HEK293T (cell line): ENCODE results near the gene TMBIM1.

Experiments used
- CTCF ChIA-PET: fragments of 350-600 bp; formaldehyde crosslinking; extraction: SDS; loops from one replicate; lab custom pipeline; 2021; ENCODE audit warnings: antibody characterized with exemption, inconsistent platforms; lab: Yijun Ruan, JAX
- POLR2A ChIA-PET: fragments of 350-600 bp; formaldehyde crosslinking; extraction: SDS; loops from one replicate; lab custom pipeline; 2020; ENCODE audit warnings: antibody characterized with exemption, inconsistent platforms; lab: Yijun Ruan, JAX
- DNase-seq: peaks from one replicate; pipeline ENCODE4 v3.0.0; 2012; ENCODE audit warnings: mixed read lengths; ENCODE audit errors: extremely low spot score
- ARNT ChIP-seq: fragments of 450-650 bp; IDR thresholded peaks from 2 replicates; pipeline ENCODE4 v1.6.1; 2017; ENCODE audit warnings: mild to moderate bottlenecking
- BHLHE40 ChIP-seq: fragments of 450-650 bp; IDR thresholded peaks from 2 replicates; pipeline ENCODE4 v1.6.1; 2016; ENCODE audit warnings: mild to moderate bottlenecking, moderate library complexity, borderline replicate concordance
- CTBP1 ChIP-seq: fragments of 450-650 bp; IDR thresholded peaks from 2 replicates; pipeline ENCODE4 v1.6.1; 2016; ENCODE audit warnings: borderline replicate concordance
- ELF4 ChIP-seq: fragments of 450-650 bp; IDR thresholded peaks from 2 replicates; pipeline ENCODE4 v1.6.1; 2017; ENCODE audit warnings: antibody characterized with exemption
- FOXA1 ChIP-seq: fragments of 450-650 bp; IDR thresholded peaks from 2 replicates; pipeline ENCODE4 v1.6.1; 2016; ENCODE audit warnings: mild to moderate bottlenecking
- FOXK2 ChIP-seq: fragments of 450-650 bp; IDR thresholded peaks from 2 replicates; pipeline ENCODE4 v1.6.1; 2016; ENCODE audit warnings: mild to moderate bottlenecking
- FOXM1 ChIP-seq: fragments of 450-650 bp; IDR thresholded peaks from 2 replicates; pipeline ENCODE4 v1.6.1; 2017; ENCODE audit warnings: mild to moderate bottlenecking, borderline replicate concordance
- HDGF ChIP-seq: fragments of 450-650 bp; IDR thresholded peaks from 2 replicates; pipeline ENCODE4 v1.6.1; 2017; ENCODE audit warnings: antibody characterized with exemption, borderline replicate concordance
- L3MBTL2 ChIP-seq: fragments of 450-650 bp; conservative IDR thresholded peaks from 2 replicates; pipeline ENCODE4 v1.6.1; 2016; ENCODE audit warnings: mild to moderate bottlenecking
- LEF1 ChIP-seq: fragments of 450-650 bp; IDR thresholded peaks from 2 replicates; pipeline ENCODE4 v1.6.1; 2017; ENCODE audit warnings: mild to moderate bottlenecking, borderline replicate concordance
- NFRKB ChIP-seq: fragments of 450-650 bp; IDR thresholded peaks from 2 replicates; pipeline ENCODE4 v1.6.1; 2016; ENCODE audit warnings: mild to moderate bottlenecking, moderate library complexity
- PKNOX1 ChIP-seq: fragments of 450-650 bp; IDR thresholded peaks from 2 replicates; pipeline ENCODE4 v1.6.1; 2016
- SP1 ChIP-seq: fragments of 450-650 bp; IDR thresholded peaks from 2 replicates; pipeline ENCODE4 v1.6.1; 2017
- SUZ12 ChIP-seq: fragments of 450-650 bp; IDR thresholded peaks from 2 replicates; pipeline ENCODE4 v1.6.1; 2016; ENCODE audit warnings: mild to moderate bottlenecking
- TARDBP ChIP-seq: fragments of 450-650 bp; IDR thresholded peaks from 2 replicates; pipeline ENCODE4 v1.6.1; 2016
- ZNF384 ChIP-seq: fragments of 450-650 bp; IDR thresholded peaks from 2 replicates; pipeline ENCODE4 v1.6.1; 2016

The TMBIM1 gene

GRCh38 chr2:218307415-218308090 is 15.2 kb upstream of the TMBIM1 start:
- ChIA-PET POLR2A (interaction anchor here (1.2 to 1.3 kb wide), 2 partner anchors 15 to 20 kb away, joined by 5 to 6 read pairs; no protein-coding TSS in a partner anchor), CTCF (interaction anchor here (0.5 to 1.3 kb wide), 3 partner anchors 12 to 15 kb away, joined by 4 to 7 read pairs (median 7); partner anchors contain the start of gene TMBIM1)
- TF ChIP-seq TARDBP (no peak), LEF1 (no peak), BHLHE40 (no peak), HDGF (no peak), ELF4 (no peak), FOXM1 (no peak), PKNOX1 (no peak), FOXK2 (no peak), SUZ12 (no peak), CTBP1 (no peak), ARNT (no peak)
- DNase-seq, result no peak

- ChIA-PET POLR2A (interaction anchor here (1.2 to 1.3 kb wide), 2 partner anchors 17 to 19 kb away, joined by 5 to 6 read pairs; no protein-coding TSS in a partner anchor), CTCF (interaction anchor here (1.0 kb wide), 1 partner anchor 49 kb away, joined by 4 read pairs; no protein-coding TSS in a partner anchor)
- DNase-seq, result no peak
- TF ChIP-seq NFRKB, result no peak
- TF ChIP-seq SUZ12, result no peak
- TF ChIP-seq PKNOX1, result no peak
- TF ChIP-seq BHLHE40, result no peak
- TF ChIP-seq CTBP1, result no peak
- TF ChIP-seq TARDBP, result no peak
- TF ChIP-seq ELF4, result no peak
- TF ChIP-seq L3MBTL2, result no peak
- no peak for TF ChIP-seq FOXM1
- no peak for TF ChIP-seq LEF1
- no peak for TF ChIP-seq FOXK2
- TF ChIP-seq HDGF, result no peak
These were observed 14.0 kb upstream of the TMBIM1 start for GRCh38 chr2:218306184-218306920.

- no peak for DNase-seq
- TF ChIP-seq ELF4, result no peak
- no peak for TF ChIP-seq ZNF384
- TF ChIP-seq LEF1, result no peak
- TF ChIP-seq CTBP1, result no peak
- no peak for TF ChIP-seq BHLHE40
- TF ChIP-seq FOXA1, result no peak
- no peak for TF ChIP-seq SP1
- no peak for TF ChIP-seq HDGF
- no peak for TF ChIP-seq NFRKB
- TF ChIP-seq PKNOX1, result no peak
- no peak for TF ChIP-seq FOXK2
- TF ChIP-seq ARNT, result no peak
- no peak for TF ChIP-seq SUZ12
- POLR2A ChIA-PET, result no interaction called here
- CTCF ChIA-PET, result no interaction called here
These were observed 13.1 kb upstream of the TMBIM1 start for GRCh38 chr2:218305383-218305782.

- peak; percentile 75 for DNase-seq
- TF ChIP-seq HDGF (no peak), SUZ12 (no peak), ARNT (no peak), NFRKB (no peak), BHLHE40 (no peak), ELF4 (no peak)
- CTCF ChIA-PET, result interaction anchor here (0.6 to 1.5 kb wide), 4 partner anchors 11 to 55 kb away, joined by 3 to 9 read pairs (median 4); partner anchors contain the start of gene CATIP
- POLR2A ChIA-PET, result interaction anchor here (1.2 kb wide), 1 partner anchor 31 kb away, joined by 3 read pairs; the partner anchor contains the start of genes AAMP and PNKD
These were observed 9.0 kb upstream of the TMBIM1 start for GRCh38 chr2:218301176-218301819.

- CTCF ChIA-PET, result interaction anchor here (0.7 kb wide), 1 partner anchor 13 kb away, joined by 3 read pairs; no protein-coding TSS in a partner anchor
- DNase-seq, result no peak
- TF ChIP-seq PKNOX1, result no peak
- no peak for TF ChIP-seq FOXM1
- TF ChIP-seq NFRKB, result no peak
- TF ChIP-seq SUZ12, result no peak
- no peak for TF ChIP-seq SP1
- TF ChIP-seq ARNT, result no peak
- no peak for TF ChIP-seq TARDBP
- TF ChIP-seq CTBP1, result no peak
- no peak for TF ChIP-seq LEF1
- TF ChIP-seq BHLHE40, result no peak
- no peak for TF ChIP-seq ZNF384
- no peak for TF ChIP-seq FOXK2
- TF ChIP-seq L3MBTL2, result no peak
- no peak for TF ChIP-seq FOXA1
- no peak for TF ChIP-seq HDGF
- no peak for TF ChIP-seq ELF4
- POLR2A ChIA-PET, result no interaction called here
These were observed 7.8 kb upstream of the TMBIM1 start for GRCh38 chr2:218300141-218300540.
